ENCODE measurements around the gene LRRN4CL. TPM values are rescaled to one million over a fixed set of nuclear protein-coding genes. Genes with fewer than 3 reads are reported as not detected.

LRRN4CL gene
- total and polyA plus RNA-seq, 7 donors, result 0.23 to 40.4 (median 28.5) TPM

DNA sequence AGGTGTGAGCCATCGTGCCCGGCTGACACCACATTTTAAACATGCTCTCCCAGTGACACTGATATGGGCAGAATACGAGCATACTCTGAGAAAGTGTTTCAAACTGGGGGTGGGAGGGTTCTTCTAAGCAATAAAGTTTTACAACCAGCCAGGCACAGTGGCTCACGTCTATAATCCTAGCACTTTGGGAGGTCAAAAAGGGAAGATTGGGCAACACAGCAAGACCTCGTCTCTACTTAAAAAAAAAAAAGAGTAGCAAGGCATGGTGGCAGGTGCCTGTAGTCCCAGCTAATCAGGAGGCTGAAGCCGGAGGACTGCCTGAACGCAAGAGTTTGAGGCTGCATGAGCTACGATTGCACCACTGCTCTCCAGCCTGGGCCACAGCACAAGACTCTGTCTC, 45.1 kb downstream of the LRRN4CL start:
- peaks cover 0 to 32% (median 23%) of the 10 kb centered on the region in 4 donors for H3K4me1 ChIP-seq
- no peaks in the 10 kb centered on the region for H3K27me3 ChIP-seq
- peaks cover 5 to 51% (median 23%) of the 10 kb centered on the region in 4 donors for H3K36me3 ChIP-seq
- DNase-seq, result no peak
- intact Hi-C loops (cut with DNase I), result no loop called here
- no peak overlapping the region for H3K4me3 ChIP-seq
- H3K9me3 ChIP-seq, result no peaks in the 10 kb centered on the region
- no peak for TF ChIP-seq POLR2A (IDR thresholded peaks at IDR 0.05)
- TF ChIP-seq POLR2AphosphoS5 (IDR thresholded peaks at IDR 0.05), result no peak
- TF ChIP-seq EP300 (IDR thresholded peaks at IDR 0.05), result no peak
- TF ChIP-seq, protein P1, sequence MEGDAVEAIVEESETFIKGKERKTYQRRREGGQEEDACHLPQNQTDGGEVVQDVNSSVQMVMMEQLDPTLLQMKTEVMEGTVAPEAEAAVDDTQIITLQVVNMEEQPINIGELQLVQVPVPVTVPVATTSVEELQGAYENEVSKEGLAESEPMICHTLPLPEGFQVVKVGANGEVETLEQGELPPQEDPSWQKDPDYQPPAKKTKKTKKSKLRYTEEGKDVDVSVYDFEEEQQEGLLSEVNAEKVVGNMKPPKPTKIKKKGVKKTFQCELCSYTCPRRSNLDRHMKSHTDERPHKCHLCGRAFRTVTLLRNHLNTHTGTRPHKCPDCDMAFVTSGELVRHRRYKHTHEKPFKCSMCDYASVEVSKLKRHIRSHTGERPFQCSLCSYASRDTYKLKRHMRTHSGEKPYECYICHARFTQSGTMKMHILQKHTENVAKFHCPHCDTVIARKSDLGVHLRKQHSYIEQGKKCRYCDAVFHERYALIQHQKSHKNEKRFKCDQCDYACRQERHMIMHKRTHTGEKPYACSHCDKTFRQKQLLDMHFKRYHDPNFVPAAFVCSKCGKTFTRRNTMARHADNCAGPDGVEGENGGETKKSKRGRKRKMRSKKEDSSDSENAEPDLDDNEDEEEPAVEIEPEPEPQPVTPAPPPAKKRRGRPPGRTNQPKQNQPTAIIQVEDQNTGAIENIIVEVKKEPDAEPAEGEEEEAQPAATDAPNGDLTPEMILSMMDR (IDR thresholded peaks at IDR 0.05), result no peak
- H3K27ac ChIP-seq, result peak overlapping the region in 1 of 4 donors; percentile 96
- 54 to 79% methylated on average over 8 of the region's 8 CpGs for WGBS, 2 donors

Small RNA genes lying within 50 kb of the gene (small RNA-seq; reads per million reads assigned to genes)
- 0 reads per million in 3 donors for gene SNORA57

Other genes with a start within 250 kb of the LRRN4CL start
- gene AHNAK, start 142.7 kb downstream of the LRRN4CL start, total RNA-seq, result 1,000 to 10,000 TPM in 2 of 4 donors, 100 to 1,000 TPM in 2; 751 to 1,294 (median 1,065) TPM
- gene AHNAK, start 142.7 kb downstream of the LRRN4CL start, polyA plus RNA-seq, result 100 to 1,000 TPM in 1 of 3 donors, 10 to 100 TPM in 2; 82.3 to 141 (median 85.5) TPM
- 1,000 to 10,000 TPM; 1,344 to 1,788 (median 1,576) TPM for gene EEF1G, start 115.6 kb downstream of the LRRN4CL start, total RNA-seq
- 1,000 to 10,000 TPM; 1,418 to 2,108 (median 1,957) TPM for gene EEF1G, start 115.6 kb downstream of the LRRN4CL start, polyA plus RNA-seq
- gene TUT1, start 98.0 kb downstream of the LRRN4CL start, total RNA-seq, result 1 to 10 TPM; 5.4 to 7.1 (median 6.2) TPM
- 10 to 100 TPM in 1 of 3 donors, 1 to 10 TPM in 2; 5.3 to 16.8 (median 6.0) TPM for gene TUT1, start 98.0 kb downstream of the LRRN4CL start, polyA plus RNA-seq
- 10 to 100 TPM; 50.1 to 62.2 (median 58.1) TPM for gene MTA2, start 87.7 kb downstream of the LRRN4CL start, total RNA-seq
- gene MTA2, start 87.7 kb downstream of the LRRN4CL start, polyA plus RNA-seq, result 10 to 100 TPM; 28.8 to 86.3 (median 36.1) TPM
- gene EML3, start 76.8 kb downstream of the LRRN4CL start, total RNA-seq, result 10 to 100 TPM; 19.6 to 39.5 (median 30.2) TPM
- 10 to 100 TPM; 10.6 to 50.7 (median 16.2) TPM for gene EML3, start 76.8 kb downstream of the LRRN4CL start, polyA plus RNA-seq
- 10 to 100 TPM in 2 of 4 donors, 1 to 10 TPM in 2; 5.3 to 13.8 (median 10.1) TPM for gene ROM1, start 76.3 kb downstream of the LRRN4CL start, total RNA-seq
- 10 to 100 TPM in 1 of 3 donors, 1 to 10 TPM in 2; 3.0 to 14.2 (median 3.2) TPM for gene ROM1, start 76.3 kb downstream of the LRRN4CL start, polyA plus RNA-seq
- 10 to 100 TPM; 11.1 to 26.3 (median 16.8) TPM for gene B3GAT3, start 67.5 kb downstream of the LRRN4CL start, total RNA-seq
- gene B3GAT3, start 67.5 kb downstream of the LRRN4CL start, polyA plus RNA-seq, result 10 to 100 TPM in 2 of 3 donors, 1 to 10 TPM in 1; 9.7 to 47.5 (median 11.4) TPM
- gene GANAB, start 42.9 kb downstream of the LRRN4CL start, total RNA-seq, result 100 to 1,000 TPM in 1 of 4 donors, 10 to 100 TPM in 3; 67.4 to 111 (median 77.9) TPM
- gene GANAB, start 42.9 kb downstream of the LRRN4CL start, polyA plus RNA-seq, result 100 to 1,000 TPM in 1 of 3 donors, 10 to 100 TPM in 2; 12.6 to 163 (median 37.9) TPM
- gene INTS5, start 36.2 kb downstream of the LRRN4CL start, total RNA-seq, result 10 to 100 TPM; 11.2 to 13.2 (median 12.1) TPM
- 10 to 100 TPM in 1 of 3 donors, 1 to 10 TPM in 2; 7.8 to 14.8 (median 8.8) TPM for gene INTS5, start 36.2 kb downstream of the LRRN4CL start, polyA plus RNA-seq
- gene C11orf98, start 24.3 kb downstream of the LRRN4CL start, total RNA-seq, result 10 to 100 TPM; 24.6 to 47.4 (median 26.9) TPM
- 100 to 1,000 TPM; 166 to 183 (median 176) TPM for gene C11orf98, start 24.3 kb downstream of the LRRN4CL start, polyA plus RNA-seq
- 1 to 10 TPM; 2.9 to 6.1 (median 4.0) TPM for gene CSKMT, start 24.2 kb downstream of the LRRN4CL start, total RNA-seq
- 10 to 100 TPM in 1 of 3 donors, 1 to 10 TPM in 2; 1.2 to 19.4 (median 4.9) TPM for gene CSKMT, start 24.2 kb downstream of the LRRN4CL start, polyA plus RNA-seq
- 1 to 10 TPM; 4.9 to 9.7 (median 8.2) TPM for gene UQCC3, start 17.9 kb downstream of the LRRN4CL start, total RNA-seq
- 10 to 100 TPM; 15.8 to 19.8 (median 18.0) TPM for gene UQCC3, start 17.9 kb downstream of the LRRN4CL start, polyA plus RNA-seq
- 1 to 10 TPM; 2.0 to 4.1 (median 3.7) TPM for gene LBHD1, start 17.3 kb downstream of the LRRN4CL start, total RNA-seq
- 10 to 100 TPM in 1 of 3 donors, 1 to 10 TPM in 2; 3.0 to 12.9 (median 5.8) TPM for gene LBHD1, start 17.3 kb downstream of the LRRN4CL start, polyA plus RNA-seq
- gene UBXN1, start 10.5 kb downstream of the LRRN4CL start, total RNA-seq, result 100 to 1,000 TPM; 174 to 298 (median 199) TPM
- gene UBXN1, start 10.5 kb downstream of the LRRN4CL start, polyA plus RNA-seq, result 100 to 1,000 TPM; 132 to 188 (median 174) TPM
- gene BSCL2, start 17.9 kb upstream of the LRRN4CL start, total RNA-seq, result 10 to 100 TPM; 35.5 to 69.8 (median 50.2) TPM
- 10 to 100 TPM; 18.0 to 72.3 (median 27.0) TPM for gene BSCL2, start 17.9 kb upstream of the LRRN4CL start, polyA plus RNA-seq
- 1 to 10 TPM in 3 of 4 donors, not detected in 1; 1.4 to 5.0 (median 2.8) TPM for gene GNG3, start 18.1 kb upstream of the LRRN4CL start, total RNA-seq
- 1 to 10 TPM in 2 of 3 donors, not detected in 1; 1.2 to 2.7 TPM for gene GNG3, start 18.1 kb upstream of the LRRN4CL start, polyA plus RNA-seq
- gene HNRNPUL2, start 37.9 kb upstream of the LRRN4CL start, total RNA-seq, result 10 to 100 TPM; 22.9 to 30.7 (median 25.3) TPM
- 10 to 100 TPM; 36.6 to 54.3 (median 37.5) TPM for gene HNRNPUL2, start 37.9 kb upstream of the LRRN4CL start, polyA plus RNA-seq
- gene TTC9C, start 39.0 kb upstream of the LRRN4CL start, total RNA-seq, result 10 to 100 TPM; 21.9 to 39.9 (median 24.2) TPM
- 10 to 100 TPM; 27.6 to 30.4 (median 27.7) TPM for gene TTC9C, start 39.0 kb upstream of the LRRN4CL start, polyA plus RNA-seq
- gene ZBTB3, start 64.6 kb upstream of the LRRN4CL start, total RNA-seq, result 10 to 100 TPM in 1 of 4 donors, 1 to 10 TPM in 3; 6.6 to 12.1 (median 7.7) TPM
- 1 to 10 TPM; 1.2 to 5.0 (median 1.8) TPM for gene ZBTB3, start 64.6 kb upstream of the LRRN4CL start, polyA plus RNA-seq
- 10 to 100 TPM; 42.7 to 59.5 (median 53.6) TPM for gene POLR2G, start 72.0 kb upstream of the LRRN4CL start, total RNA-seq
- 100 to 1,000 TPM in 1 of 3 donors, 10 to 100 TPM in 2; 73.5 to 111 (median 95.5) TPM for gene POLR2G, start 72.0 kb upstream of the LRRN4CL start, polyA plus RNA-seq
- 10 to 100 TPM; 13.2 to 20.1 (median 16.7) TPM for gene TAF6L, start 81.9 kb upstream of the LRRN4CL start, total RNA-seq
- gene TAF6L, start 81.9 kb upstream of the LRRN4CL start, polyA plus RNA-seq, result 10 to 100 TPM in 1 of 3 donors, 1 to 10 TPM in 2; 3.0 to 20.7 (median 9.0) TPM
- gene TMEM179B, start 97.9 kb upstream of the LRRN4CL start, total RNA-seq, result 10 to 100 TPM; 38.2 to 49.6 (median 43.0) TPM
- 10 to 100 TPM; 27.0 to 63.9 (median 38.4) TPM for gene TMEM179B, start 97.9 kb upstream of the LRRN4CL start, polyA plus RNA-seq
- 10 to 100 TPM; 16.0 to 27.1 (median 24.1) TPM for gene TMEM223, start 102.5 kb upstream of the LRRN4CL start, total RNA-seq
- 10 to 100 TPM in 2 of 3 donors, 1 to 10 TPM in 1; 9.0 to 30.9 (median 15.5) TPM for gene TMEM223, start 102.5 kb upstream of the LRRN4CL start, polyA plus RNA-seq
- gene NXF1, start 115.9 kb upstream of the LRRN4CL start, total RNA-seq, result 10 to 100 TPM; 33.2 to 68.1 (median 43.0) TPM
- gene NXF1, start 115.9 kb upstream of the LRRN4CL start, polyA plus RNA-seq, result 10 to 100 TPM; 20.3 to 63.3 (median 22.8) TPM
- 10 to 100 TPM; 27.1 to 37.8 (median 31.2) TPM for gene STX5, start 142.5 kb upstream of the LRRN4CL start, total RNA-seq
- 10 to 100 TPM; 27.8 to 31.2 (median 28.9) TPM for gene STX5, start 142.5 kb upstream of the LRRN4CL start, polyA plus RNA-seq
- 1 to 10 TPM in 1 of 4 donors, not detected in 3; 2.1 TPM for gene TEX54, start 143.3 kb upstream of the LRRN4CL start, total RNA-seq
- gene TEX54, start 143.3 kb upstream of the LRRN4CL start, polyA plus RNA-seq, result not detected
- gene WDR74, start 150.1 kb upstream of the LRRN4CL start, total RNA-seq, result 10 to 100 TPM; 22.8 to 39.7 (median 34.7) TPM
- 10 to 100 TPM; 11.6 to 47.6 (median 24.0) TPM for gene WDR74, start 150.1 kb upstream of the LRRN4CL start, polyA plus RNA-seq
- gene SLC3A2, start 191.4 kb upstream of the LRRN4CL start, total RNA-seq, result 10 to 100 TPM; 44.0 to 70.4 (median 50.4) TPM
- gene SLC3A2, start 191.4 kb upstream of the LRRN4CL start, polyA plus RNA-seq, result 100 to 1,000 TPM in 1 of 3 donors, 10 to 100 TPM in 2; 16.8 to 128 (median 39.1) TPM
- under 1 TPM; 0.16 to 0.55 (median 0.38) TPM for gene CHRM1, start 231.8 kb upstream of the LRRN4CL start, total RNA-seq
- under 1 TPM in 1 of 3 donors, not detected in 2; 0.60 TPM for gene CHRM1, start 231.8 kb upstream of the LRRN4CL start, polyA plus RNA-seq